Measurements from ENCODE around the gene PTH2.

GRCh38 chr19:49441960-49442350, 18.7 kb upstream of the PTH2 start:
- TF ChIP-seq CTCF (IDR thresholded peaks at IDR 0.05) (no peak), NFE2L1 (CRISPR knock-in tag; IDR thresholded peaks at IDR 0.05) (no peak), E2F1 (CRISPR knock-in tag; IDR thresholded peaks at IDR 0.05) (no peak), CREM (CRISPR knock-in tag; IDR thresholded peaks at IDR 0.05) (no peak), ZNF281 (CRISPR knock-in tag; IDR thresholded peaks at IDR 0.05) (no peak), HMGXB4 (CRISPR knock-in tag; IDR thresholded peaks at IDR 0.05) (no peak), CREB1 (CRISPR knock-in tag; IDR thresholded peaks at IDR 0.05) (no peak), AFF4 (CRISPR knock-in tag; IDR thresholded peaks at IDR 0.05; ENCODE audit: borderline replicate concordance) (no peak), ZBTB43 (CRISPR knock-in tag; IDR thresholded peaks at IDR 0.05) (no peak)
